Loucy (cell line): ENCODE results near the gene MED8.

Experiments used
- H2AFZ ChIP-seq: fragments of 200-600 bp; sonication (generic); 2 replicates; pipeline ENCODE4 v1.6.0; 2016; ENCODE audit warnings: antibody characterized with exemption, mild to moderate bottlenecking, low read length, moderate library complexity
- H3F3A ChIP-seq: fragments of 200-600 bp; 2 replicates; pipeline ENCODE4 v1.6.0; 2016; ENCODE audit warnings: antibody characterized with exemption, low read depth, mild to moderate bottlenecking
- H3K27me3 ChIP-seq: fragments of 200-600 bp; sonication (generic); 2 replicates; pipeline ENCODE4 v1.6.1; 2014; ENCODE audit warnings: low read length, mild to moderate bottlenecking; ENCODE audit not compliant: insufficient read depth, poor library complexity, severe bottlenecking
- H3K36me3 ChIP-seq: fragments of 200-600 bp; sonication (generic); 2 replicates; pipeline ENCODE4 v1.6.1; 2016; ENCODE audit warnings: low read length; ENCODE audit not compliant: insufficient read depth
- H3K4me1 ChIP-seq: fragments of 200-600 bp; sonication (generic); 2 replicates; pipeline ENCODE4 v1.5.1; 2014; ENCODE audit warnings: low read length, mild to moderate bottlenecking; ENCODE audit not compliant: insufficient read depth, poor library complexity, severe bottlenecking
- H3K4me2 ChIP-seq: fragments of 200-600 bp; sonication (generic); 2 replicates; pipeline ENCODE4 v1.6.0; 2014; ENCODE audit warnings: antibody characterized with exemption, low read length, low read depth, mild to moderate bottlenecking; ENCODE audit not compliant: poor library complexity, severe bottlenecking
- H3K4me3 ChIP-seq: fragments of 200-600 bp; sonication (generic); 2 replicates; pipeline ENCODE4 v1.5.1; 2014; ENCODE audit warnings: low read length, mild to moderate bottlenecking, mixed read lengths; ENCODE audit not compliant: poor library complexity, severe bottlenecking
- H3K79me2 ChIP-seq: fragments of 200-600 bp; sonication (generic); 2 replicates; pipeline ENCODE4 v1.6.1; 2014; ENCODE audit warnings: low read length; ENCODE audit not compliant: insufficient read depth
- H3K9ac ChIP-seq: fragments of 200-600 bp; sonication (generic); 2 replicates; pipeline ENCODE4 v1.6.0; 2014; ENCODE audit warnings: mild to moderate bottlenecking, low read depth, low read length, moderate library complexity; ENCODE audit not compliant: poor library complexity, severe bottlenecking
- H3K9me2 ChIP-seq: fragments of 200-600 bp; sonication (generic); replicated peaks from 2 replicates; pipeline ENCODE4 v1.6.1; 2016; ENCODE audit warnings: low read depth, low read length, mixed read lengths
- H3K9me3 ChIP-seq: fragments of 200-600 bp; sonication (generic); 2 replicates; pipeline ENCODE4 v1.6.1; 2014; ENCODE audit warnings: mild to moderate bottlenecking, antibody characterized with exemption, low read length, low read depth; ENCODE audit not compliant: insufficient read depth
- H4K20me1 ChIP-seq: fragments of 200-600 bp; sonication (generic); 2 replicates; pipeline ENCODE4 v1.6.0; 2014; ENCODE audit warnings: antibody characterized with exemption, low read length, mild to moderate bottlenecking; ENCODE audit not compliant: insufficient read depth, poor library complexity, severe bottlenecking
- CTCF ChIP-seq: fragments of 200-600 bp; sonication (generic); conservative IDR thresholded peaks from 2 replicates; pipeline ENCODE4 v1.5.1; 2014; ENCODE audit warnings: mild to moderate bottlenecking, antibody characterized with exemption, low read length
- EZH2phosphoT487 ChIP-seq: fragments of 200-600 bp; IDR thresholded peaks from 2 replicates; pipeline ENCODE4 v1.6.1; 2018; ENCODE audit warnings: antibody characterized with exemption, mild to moderate bottlenecking, moderate library complexity, borderline replicate concordance

Gene MED8

GRCh38 chr1:43349594-43350306 is 39.9 kb downstream of the MED8 start:
- Histone ChIP-seq H3K4me2 (no peak overlapping the region), H3K79me2 (no peaks in the 10 kb centered on the region), H4K20me1 (no peaks in the 10 kb centered on the region), H3K9ac (no peak overlapping the region), H3F3A (no peaks in the 10 kb centered on the region), H3K27me3 (no peaks in the 10 kb centered on the region), H2AFZ (no peak overlapping the region), H3K4me3 (no peak overlapping the region), H3K9me3 (no peaks in the 10 kb centered on the region), H3K9me2 (no peaks in the 10 kb centered on the region), H3K4me1 (no peaks in the 10 kb centered on the region), H3K36me3 (no peaks in the 10 kb centered on the region)
- no peak for TF ChIP-seq CTCF
- no peak for TF ChIP-seq EZH2phosphoT487

DNA sequence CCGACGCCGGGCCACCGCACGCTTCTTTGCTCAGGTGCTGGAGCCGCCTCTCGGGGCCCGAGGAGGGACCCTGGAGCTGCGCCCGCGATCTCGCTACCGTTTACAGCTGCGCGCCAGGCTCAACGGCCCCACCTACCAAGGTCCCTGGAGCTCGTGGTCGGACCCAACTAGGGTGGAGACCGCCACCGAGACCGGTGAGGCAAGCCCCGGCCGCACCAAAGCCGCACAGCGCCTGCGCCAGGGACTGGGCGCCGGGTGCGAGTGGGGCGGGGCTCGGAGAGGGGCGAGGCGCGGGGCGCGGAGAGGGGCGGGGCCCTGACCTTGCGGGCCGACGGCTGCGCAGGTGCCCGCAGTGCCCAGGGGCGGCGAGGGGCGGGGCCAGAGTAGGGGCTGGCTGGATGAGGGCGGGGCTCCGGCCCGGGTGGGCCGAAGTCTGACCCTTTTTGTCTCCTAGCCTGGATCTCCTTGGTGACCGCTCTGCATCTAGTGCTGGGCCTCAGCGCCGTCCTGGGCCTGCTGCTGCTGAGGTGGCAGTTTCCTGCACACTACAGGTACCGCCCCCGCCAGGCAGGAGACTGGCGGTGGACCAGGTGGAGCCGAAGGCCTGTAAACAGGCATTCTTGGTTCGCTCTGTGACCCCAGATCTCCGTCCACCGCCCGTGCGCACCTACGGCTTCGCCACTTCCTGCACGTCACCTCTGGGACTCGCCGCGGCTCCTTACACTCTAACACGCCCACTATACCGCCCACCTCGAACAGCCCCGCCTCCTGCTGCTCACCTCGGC is 40.6 kb downstream of the MED8 start:
- Histone ChIP-seq H3K4me1 (no peaks in the 10 kb centered on the region), H3F3A (no peaks in the 10 kb centered on the region), H3K27me3 (no peaks in the 10 kb centered on the region), H2AFZ (no peak overlapping the region), H3K4me3 (no peak overlapping the region), H4K20me1 (no peaks in the 10 kb centered on the region), H3K4me2 (no peak overlapping the region), H3K36me3 (no peaks in the 10 kb centered on the region), H3K9me3 (no peaks in the 10 kb centered on the region), H3K9ac (no peak overlapping the region), H3K79me2 (no peaks in the 10 kb centered on the region), H3K9me2 (no peaks in the 10 kb centered on the region)
- no peak for TF ChIP-seq EZH2phosphoT487
- no peak for TF ChIP-seq CTCF

GRCh38 chr1:43348343-43348808 is 41.2 kb downstream of the MED8 start:
- no peaks in the 10 kb centered on the region for H4K20me1 ChIP-seq

More at GRCh38 chr1:43348343-43348808, 41.2 kb downstream of the MED8 start:
- Histone ChIP-seq H3K36me3 (no peaks in the 10 kb centered on the region), H3K79me2 (no peaks in the 10 kb centered on the region), H3K4me2 (no peak overlapping the region), H3K4me1 (no peaks in the 10 kb centered on the region), H3K4me3 (no peak overlapping the region), H3F3A (no peaks in the 10 kb centered on the region), H3K27me3 (no peaks in the 10 kb centered on the region), H2AFZ (no peak overlapping the region), H3K9ac (no peak overlapping the region), H3K9me3 (no peaks in the 10 kb centered on the region), H3K9me2 (no peaks in the 10 kb centered on the region)
- TF ChIP-seq CTCF (no peak), EZH2phosphoT487 (no peak)
